HG03159 (cell line): ENCODE data around the gene PPP4R4.
"Not testable (repeated sequence)": the region's sequence is repeated elsewhere in the genome, so short reads cannot be mapped to it uniquely, and the experiment has no call there.

Experiments used
- ATAC-seq: cut with Tn5 transposase; IDR thresholded peaks from one replicate; pipeline ENCODE4 v1.9.1; 2021; ENCODE audit warnings: mild to moderate bottlenecking, moderate library complexity; ENCODE audit not compliant: unreplicated experiment

PPP4R4 gene

GRCh38 chr14:94268582-94268981 lies 94.5 kb downstream of the PPP4R4 start:
- ATAC-seq = not testable (repeated sequence)

- ATAC-seq = no peak
Observed at GRCh38 chr14:94269156-94269555, 95.0 kb downstream of the PPP4R4 start.

- ATAC-seq = not testable (repeated sequence)
Observed at GRCh38 chr14:94276898-94277561, 102.9 kb downstream of the PPP4R4 start.

- no peak for ATAC-seq
Observed at GRCh38 chr14:94278731-94279130, 104.6 kb downstream of the PPP4R4 start.

GRCh38 chr14:94282991-94283723 lies 109.0 kb downstream of the PPP4R4 start:
- no peak for ATAC-seq

GRCh38 chr14:94284221-94284620 lies 110.1 kb downstream of the PPP4R4 start:
- ATAC-seq = no peak

- no peak for ATAC-seq
Observed at GRCh38 chr14:94285158-94285557, 111.0 kb downstream of the PPP4R4 start.

GRCh38 chr14:94288610-94289465 lies 114.7 kb downstream of the PPP4R4 start:
- ATAC-seq = no peak

- ATAC-seq = no peak
Observed at GRCh38 chr14:94290197-94290596, 116.1 kb downstream of the PPP4R4 start.

- ATAC-seq = no peak
Observed at GRCh38 chr14:94291159-94291905, 117.2 kb downstream of the PPP4R4 start.

- no peak for ATAC-seq
Observed at GRCh38 chr14:94291906-94292525, 117.9 kb downstream of the PPP4R4 start.

- no peak for ATAC-seq
Observed at GRCh38 chr14:94292526-94292871, 118.4 kb downstream of the PPP4R4 start.

GRCh38 chr14:94292872-94293577 lies 118.9 kb downstream of the PPP4R4 start, which contains the start of gene SERPINA10:
SERPINA10 (minus strand) TSS chr14:94293268; CDS start chr14:94290593, 2,675 bp downstream.
- ATAC-seq = no peak

- ATAC-seq = no peak
Observed at GRCh38 chr14:94293578-94293924, 119.4 kb downstream of the PPP4R4 start.

- no peak for ATAC-seq
Observed at GRCh38 chr14:94295360-94296180, 121.4 kb downstream of the PPP4R4 start.

GRCh38 chr14:94296181-94296545 lies 122.0 kb downstream of the PPP4R4 start:
- not testable (repeated sequence) for ATAC-seq

GRCh38 chr14:94298130-94298529 lies 124.0 kb downstream of the PPP4R4 start:
- no peak for ATAC-seq

- no peak for ATAC-seq
Observed at GRCh38 chr14:94303111-94303510, 129.0 kb downstream of the PPP4R4 start.

GRCh38 chr14:94304243-94304642 lies 130.1 kb downstream of the PPP4R4 start:
- ATAC-seq = no peak
